ENCODE data around the gene IFITM1. TPM values are rescaled to one million over a fixed set of nuclear protein-coding genes. Genes with fewer than 3 reads are reported as not detected.

The IFITM1 gene
- total RNA-seq, 1 donor from 2014 or later: 352 TPM

- no peak for TF ChIP-seq CTCF (IDR thresholded peaks at IDR 0.05)
- Mint-ChIP-seq H3K27me3 (ENCODE audit: unreplicated experiment) (peaks cover 36% of the 10 kb centered on the region), H3K27ac (ENCODE audit: unreplicated experiment) (no peak overlapping the region), H3K9me3 (ENCODE audit: unreplicated experiment) (no peaks in the 10 kb centered on the region), H3K36me3 (ENCODE audit: unreplicated experiment) (no peaks in the 10 kb centered on the region), H3K4me3 (ENCODE audit: unreplicated experiment) (no peak overlapping the region), H3K4me1 (ENCODE audit: unreplicated experiment) (peaks cover 6% of the 10 kb centered on the region)
- DNase-seq (ENCODE audit: extremely low spot score, unreplicated experiment): no peak
These were observed 43.2 kb upstream of the IFITM1 start for GRCh38 chr11:270451-271318.

GRCh38 chr11:271319-271715, 42.5 kb upstream of the IFITM1 start:
- H3K9me3 Mint-ChIP-seq (ENCODE audit: unreplicated experiment): peaks cover 5% of the 10 kb centered on the region
- peaks cover 42% of the 10 kb centered on the region for H3K27me3 Mint-ChIP-seq (ENCODE audit: unreplicated experiment)
- no peak overlapping the region for H3K4me3 Mint-ChIP-seq (ENCODE audit: unreplicated experiment)
- DNase-seq (ENCODE audit: extremely low spot score, unreplicated experiment): no peak
- no peak overlapping the region for H3K27ac Mint-ChIP-seq (ENCODE audit: unreplicated experiment)
- no peak for TF ChIP-seq CTCF (IDR thresholded peaks at IDR 0.05)
- peaks cover 6% of the 10 kb centered on the region for H3K4me1 Mint-ChIP-seq (ENCODE audit: unreplicated experiment)
- H3K36me3 Mint-ChIP-seq (ENCODE audit: unreplicated experiment): no peaks in the 10 kb centered on the region

DNA sequence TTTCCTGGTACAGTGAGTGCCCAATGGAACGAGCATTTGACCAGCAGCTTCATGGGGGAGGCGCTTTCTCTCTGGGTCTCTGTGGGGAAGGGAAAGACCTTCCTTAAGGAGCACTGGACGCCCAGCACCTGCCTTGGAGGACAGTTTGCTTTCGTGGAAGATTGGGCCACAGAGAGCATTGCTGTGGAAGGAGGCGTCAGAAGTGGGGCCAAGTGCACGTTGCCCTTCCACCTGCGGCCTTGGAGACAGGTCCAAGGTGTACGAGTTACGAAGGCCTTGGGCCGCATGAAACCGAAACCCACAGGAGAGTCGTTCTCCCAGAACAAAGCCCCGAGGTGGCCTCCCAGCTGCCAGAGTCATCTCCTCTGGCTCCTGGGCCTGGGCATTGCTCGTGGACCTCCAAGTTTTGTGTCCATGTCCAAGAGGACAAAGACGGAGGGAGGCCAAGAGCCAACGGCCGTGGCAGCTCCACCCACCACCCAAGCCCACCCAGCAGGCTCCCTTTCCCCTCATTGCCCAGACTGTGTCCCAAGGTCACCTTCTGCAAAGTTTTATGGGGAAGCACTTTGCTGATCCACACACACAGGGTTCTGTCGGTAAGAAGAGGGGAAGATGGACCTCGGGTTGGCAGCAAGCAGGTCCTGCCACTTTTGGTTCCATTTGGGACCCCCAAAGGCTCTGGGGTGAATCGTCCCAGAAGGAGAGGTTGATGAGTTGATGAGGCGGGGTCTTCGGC, 41.5 kb upstream of the IFITM1 start:
- peaks cover 6% of the 10 kb centered on the region for H3K4me1 Mint-ChIP-seq (ENCODE audit: unreplicated experiment)
- H3K27me3 Mint-ChIP-seq (ENCODE audit: unreplicated experiment): peaks cover 49% of the 10 kb centered on the region
- no peak for DNase-seq (ENCODE audit: extremely low spot score, unreplicated experiment)

GRCh38 chr11:272931-273198, 41.0 kb upstream of the IFITM1 start:
- H3K4me3 Mint-ChIP-seq (ENCODE audit: unreplicated experiment): no peak overlapping the region
- no peak overlapping the region for H3K27ac Mint-ChIP-seq (ENCODE audit: unreplicated experiment)
- no peaks in the 10 kb centered on the region for H3K36me3 Mint-ChIP-seq (ENCODE audit: unreplicated experiment)
- TF ChIP-seq CTCF (IDR thresholded peaks at IDR 0.05): no peak
- H3K9me3 Mint-ChIP-seq (ENCODE audit: unreplicated experiment): peaks cover 10% of the 10 kb centered on the region
- H3K27me3 Mint-ChIP-seq (ENCODE audit: unreplicated experiment): peaks cover 52% of the 10 kb centered on the region
- no peak for DNase-seq (ENCODE audit: extremely low spot score, unreplicated experiment)
- H3K4me1 Mint-ChIP-seq (ENCODE audit: unreplicated experiment): peaks cover 6% of the 10 kb centered on the region

More for the DNA sequence above, 41.5 kb upstream of the IFITM1 start:
- Mint-ChIP-seq H3K4me3 (ENCODE audit: unreplicated experiment) (no peak overlapping the region), H3K27ac (ENCODE audit: unreplicated experiment) (no peak overlapping the region), H3K36me3 (ENCODE audit: unreplicated experiment) (no peaks in the 10 kb centered on the region), H3K9me3 (ENCODE audit: unreplicated experiment) (peaks cover 10% of the 10 kb centered on the region)
- no peak for TF ChIP-seq CTCF (IDR thresholded peaks at IDR 0.05)

DNA sequence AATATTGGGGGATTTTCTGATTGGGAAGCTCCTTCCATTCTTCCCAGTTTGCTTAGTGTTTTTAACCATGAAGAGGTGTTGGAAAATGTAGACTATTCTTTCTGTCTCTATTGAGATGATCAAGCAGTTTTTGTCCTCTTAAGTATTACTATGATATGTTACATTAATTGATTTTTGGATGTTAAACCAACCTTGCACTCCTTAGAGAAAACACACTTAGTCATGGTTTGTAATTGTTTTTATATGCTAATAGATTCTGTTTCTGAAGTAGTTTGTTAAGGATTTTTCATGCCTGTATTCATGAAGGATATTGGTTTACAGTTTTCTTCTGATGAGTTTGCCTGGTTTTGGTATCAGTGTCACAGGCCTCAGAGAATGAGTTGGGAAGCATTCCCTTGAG, 37.6 kb upstream of the IFITM1 start:
- Mint-ChIP-seq H3K9me3 (ENCODE audit: unreplicated experiment) (peaks cover 10% of the 10 kb centered on the region), H3K27me3 (ENCODE audit: unreplicated experiment) (peaks cover 48% of the 10 kb centered on the region), H3K4me3 (ENCODE audit: unreplicated experiment) (no peak overlapping the region), H3K36me3 (ENCODE audit: unreplicated experiment) (no peaks in the 10 kb centered on the region), H3K4me1 (ENCODE audit: unreplicated experiment) (no peaks in the 10 kb centered on the region), H3K27ac (ENCODE audit: unreplicated experiment) (no peak overlapping the region)
- no peak for DNase-seq (ENCODE audit: extremely low spot score, unreplicated experiment)
- TF ChIP-seq CTCF (IDR thresholded peaks at IDR 0.05): no peak
